Kidney (tissue), 14 donors: Measurements from ENCODE around the gene XPR1. TPM values are rescaled to one million over a fixed set of nuclear protein-coding genes. Genes with fewer than 3 reads are reported as not detected.

Experiments
- DNase-seq, 5 donors: peaks; one replicate each; pipeline ENCODE4 v3.0.0-alpha.2; 2013 to 2020
- FAIRE-seq: peaks from 2 replicates; lab custom pipeline; 2012; peaks lifted over from hg19 to GRCh38; lab: Jason Lieb, UNC
- H3K27ac ChIP-seq, 2 donors: one replicate each; pipeline ENCODE4 v1.7.0; 2013; ENCODE audit warnings: low read depth in 2 of 2, low read length in 2 of 2, inconsistent platforms in 1 of 2
- H3K27me3 ChIP-seq: one replicate; pipeline ENCODE4 v1.7.1; 2013; ENCODE audit warnings: low read length, inconsistent platforms; ENCODE audit not compliant: control insufficient read depth, insufficient read depth
- H3K36me3 ChIP-seq, 3 donors: one replicate each; pipeline versions ENCODE4 v1.7.0 to v1.7.1; 2013; ENCODE audit warnings: low read length in 3 of 3, control low read depth in 1 of 3, inconsistent platforms in 1 of 3; ENCODE audit not compliant: insufficient read depth in 3 of 3, control insufficient read depth in 2 of 3
- H3K4me1 ChIP-seq, 3 donors: one replicate each; pipeline versions ENCODE4 v1.7.0 to v1.7.1; 2013; ENCODE audit warnings: low read length in 3 of 3, inconsistent platforms in 1 of 3, low read depth in 1 of 3; ENCODE audit not compliant: control insufficient read depth in 2 of 3, insufficient read depth in 2 of 3
- H3K4me3 ChIP-seq, 3 donors: one replicate each; pipeline versions ENCODE4 v1.7.0 to v1.8.1; 2013; ENCODE audit warnings: low read length in 3 of 3, control low read depth in 1 of 3, inconsistent platforms in 1 of 3
- H3K9ac ChIP-seq, 3 donors: one replicate each; pipeline versions ENCODE4 v1.7.0 to v1.7.1; 2013; ENCODE audit warnings: low read length in 3 of 3, control low read depth in 1 of 3, inconsistent platforms in 1 of 3
- H3K9me3 ChIP-seq, 3 donors: one replicate each; pipeline versions ENCODE4 v1.7.0 to v1.7.1; 2013; ENCODE audit warnings: low read length in 3 of 3, control low read depth in 1 of 3, inconsistent platforms in 1 of 3; ENCODE audit not compliant: control insufficient read depth in 2 of 3, insufficient read depth in 1 of 3
- CTCF ChIP-seq: IDR thresholded peaks from 3 replicates; pipeline ENCODE4 v1.5.1; 2012; ENCODE audit warnings: mild to moderate bottlenecking, moderate library complexity, borderline replicate concordance; ENCODE audit not compliant: insufficient read depth; ENCODE audit errors: extremely low read depth
- intact Hi-C: fragments of 100-400 bp; cut with DNase I; formaldehyde crosslinking; loops from one replicate; pipeline ENCODE4 v1.11.1; 2022
- polyA plus RNA-seq: library from polyadenylated mRNA; stranded (reverse); fragments of 350-450 nt; fragmentation: Illumina TruSeq; extraction: RNeasy Lipid Tissue Mini Kit (QIAGEN cat#74804); gene quantifications from one replicate; pipeline ENCODE4 v1.2.3, GENCODE V29; 2014; ENCODE audit warnings: low read depth, low replicate concordance; ENCODE audit not compliant: insufficient read depth
- total RNA-seq: library from RNA; stranded (reverse); fragmentation: NEBNext Ultra II Directional; extraction: Animal tissue kit (Norgen Biotek cat#: 25700); gene quantifications from one replicate; pipeline ENCODE4 v1.2.1, GENCODE V29; 2021
- donor health status: control.
- donor health status: control.
- donor health status: control.
- donor health status: control.
- donor health status: control.
- donor health status: DM: yes; HTN: yes; CAD: no.
- donor health status: Normal renal cell carcinoma (clear cell type).

Gene XPR1
- total and polyA plus RNA-seq, 2 donors from 2014 or later = 10.9 to 33.5 TPM

DNA sequence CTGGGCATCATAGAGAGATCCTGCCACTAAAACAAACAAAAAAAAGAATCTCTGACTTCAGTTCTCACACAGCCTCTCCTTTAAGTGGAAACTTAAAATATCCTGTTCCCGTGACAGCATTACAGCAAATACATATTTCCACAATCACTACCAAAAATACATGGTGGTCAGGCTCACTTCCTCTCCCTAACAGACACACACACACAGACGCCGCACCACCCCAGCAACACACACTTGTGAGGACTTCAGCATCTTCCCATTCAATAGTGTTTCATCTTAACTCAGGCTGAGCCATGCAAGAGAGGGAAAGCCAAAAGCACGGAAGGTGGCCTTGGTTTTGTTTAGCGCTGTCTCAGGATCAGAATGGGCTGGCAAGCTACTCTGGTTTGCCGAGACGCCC lies 302.7 kb downstream of the XPR1 start:
- FAIRE-seq = no peak

DNA sequence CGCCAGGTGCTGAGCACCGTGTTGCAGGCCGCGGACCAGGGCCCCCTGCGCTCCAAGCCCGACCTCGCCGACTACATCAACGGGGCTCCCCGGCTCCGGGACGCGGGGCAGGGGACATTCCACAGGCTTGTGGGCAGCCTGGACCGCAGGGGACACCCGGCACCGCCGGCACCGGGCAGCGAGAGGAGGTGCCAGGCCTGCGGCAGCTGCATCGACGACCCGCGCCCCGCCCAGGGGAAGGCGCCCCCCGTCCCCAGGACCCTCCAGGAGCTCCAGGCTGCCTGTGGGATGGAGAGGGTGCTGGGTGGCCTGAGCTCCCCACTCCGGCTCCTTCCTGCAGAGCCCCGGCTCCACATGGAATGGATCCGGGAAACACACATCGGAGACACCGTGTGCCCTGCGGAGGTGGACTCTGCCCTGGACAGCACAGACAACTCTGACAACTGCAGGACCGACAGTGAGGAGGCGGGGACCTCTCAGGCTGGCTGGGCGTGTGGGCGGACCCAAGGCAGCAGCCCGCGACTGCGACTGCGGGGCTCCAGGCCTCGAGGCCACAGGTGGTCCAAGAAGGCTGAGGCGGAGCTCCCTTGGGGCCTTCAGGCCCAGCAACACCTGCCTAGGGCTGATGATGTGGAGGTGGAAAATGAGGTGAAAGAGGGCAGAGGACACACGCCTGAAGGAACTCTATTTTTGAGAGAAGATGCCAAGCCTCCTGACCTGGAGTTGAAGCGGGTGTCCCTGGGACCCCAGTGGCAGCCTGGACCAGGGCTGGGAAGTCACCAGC lies 303.7 kb downstream of the XPR1 start:
- TF ChIP-seq CTCF = no peak
- Histone ChIP-seq H3K4me3 (no peak overlapping the region), H3K27me3 (no peaks in the 10 kb centered on the region), H3K9ac (no peak overlapping the region), H3K9me3 (no peaks in the 10 kb centered on the region), H3K36me3 (peaks cover 0 to 4% (median 0%) of the 10 kb centered on the region in 3 donors), H3K27ac (no peak overlapping the region), H3K4me1 (peaks cover 0 to 3% (median 0%) of the 10 kb centered on the region in 3 donors)
- no peak for FAIRE-seq
- peak in 4 of 5 donors; percentile 50 to 74 (median 58) for DNase-seq
- intact Hi-C loops = no loop called here

More for the DNA sequence above, 302.7 kb downstream of the XPR1 start:
- peaks cover 0 to 4% (median 2%) of the 10 kb centered on the region in 3 donors for H3K36me3 ChIP-seq
- H3K9me3 ChIP-seq = no peaks in the 10 kb centered on the region
- H3K27ac ChIP-seq = no peak overlapping the region
- H3K4me3 ChIP-seq = no peak overlapping the region
- intact Hi-C loops = no loop called here
- H3K9ac ChIP-seq = no peak overlapping the region
- no peak for DNase-seq
- H3K4me1 ChIP-seq = peaks cover 0 to 3% (median 0%) of the 10 kb centered on the region in 3 donors
- TF ChIP-seq CTCF = no peak
- H3K27me3 ChIP-seq = no peaks in the 10 kb centered on the region

DNA sequence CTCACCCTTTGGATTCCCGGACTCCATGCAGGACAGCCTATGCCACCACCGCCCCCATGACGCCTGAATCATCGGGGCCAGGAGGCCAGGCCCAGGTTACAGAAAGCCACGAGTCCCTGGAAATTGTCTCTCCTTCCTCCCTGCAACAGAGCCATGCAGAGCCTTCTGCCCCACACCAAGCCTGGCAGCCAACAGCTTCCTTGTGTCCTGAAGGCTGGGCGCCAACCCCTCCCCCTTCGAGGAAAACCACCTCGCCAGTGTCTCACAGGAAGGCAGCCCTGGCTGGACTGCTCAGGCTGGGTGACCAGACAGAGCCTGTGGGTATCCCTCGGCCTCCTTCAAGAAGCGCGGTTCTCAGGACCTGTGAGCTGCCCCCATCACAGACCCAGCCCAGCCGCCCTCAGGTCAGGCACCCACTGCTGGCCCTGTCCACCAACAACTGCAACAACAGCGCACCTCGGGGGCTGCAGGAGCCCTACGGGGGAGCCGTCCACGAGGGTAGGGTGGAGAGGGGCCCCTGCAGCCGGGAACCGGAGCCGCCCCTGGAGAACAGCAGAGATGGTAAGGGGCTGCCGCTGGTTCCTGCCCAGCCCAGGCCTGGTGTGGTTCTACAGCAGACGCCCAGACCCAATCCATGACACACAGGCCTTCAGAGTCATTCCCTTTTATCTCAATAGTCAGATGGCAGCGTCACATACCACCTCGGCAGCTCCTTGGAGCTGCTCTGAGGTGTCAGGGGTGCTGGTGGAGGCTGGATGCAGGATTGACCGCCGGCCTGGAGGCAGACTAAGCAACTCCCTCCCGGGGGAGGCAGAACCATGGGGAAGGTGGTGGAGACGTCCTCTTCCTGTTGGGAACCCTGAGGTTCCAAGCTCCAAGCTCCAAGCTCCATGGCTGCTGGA lies 304.5 kb downstream of the XPR1 start:
- Histone ChIP-seq H3K4me1 (peaks cover 0 to 3% (median 0%) of the 10 kb centered on the region in 3 donors), H3K9me3 (no peaks in the 10 kb centered on the region), H3K9ac (no peak overlapping the region), H3K27me3 (no peaks in the 10 kb centered on the region), H3K4me3 (no peak overlapping the region), H3K27ac (no peak overlapping the region), H3K36me3 (peaks cover 0 to 4% (median 0%) of the 10 kb centered on the region in 3 donors)
- intact Hi-C loops = no loop called here
- peak in 2 of 5 donors; percentile 42 to 64 for DNase-seq
- TF ChIP-seq CTCF = no peak
- no peak for FAIRE-seq
